Liver (tissue), 9 donors: ENCODE data around the gene TRIM46. TPM values are rescaled to one million over a fixed set of nuclear protein-coding genes. Genes with fewer than 3 reads are reported as not detected.

Source experiments
- DNase-seq: peaks from one replicate; pipeline ENCODE4 v3.0.0-alpha.2; 2017; ENCODE audit warnings: low spot score
- H3K27ac ChIP-seq, 2 donors: one replicate each; pipeline ENCODE4 v1.7.0; 2013; ENCODE audit warnings: inconsistent platforms in 2 of 2, low read length in 2 of 2, control low read depth in 1 of 2, low read depth in 1 of 2, mild to moderate bottlenecking in 1 of 2
- H3K27me3 ChIP-seq, 4 donors: one replicate each; pipeline versions ENCODE4 v1.6.1 to v1.7.0; 2013; ENCODE audit warnings: low read length in 3 of 4, inconsistent platforms in 1 of 4, mild to moderate bottlenecking in 1 of 4, moderate library complexity in 1 of 4; ENCODE audit not compliant: control insufficient read depth in 4 of 4, insufficient read depth in 4 of 4
- H3K36me3 ChIP-seq, 4 donors: one replicate each; pipeline versions ENCODE4 v1.6.1 to v1.7.0; 2013; ENCODE audit warnings: low read length in 3 of 4, mild to moderate bottlenecking in 3 of 4, low read depth in 1 of 4, moderate library complexity in 1 of 4; ENCODE audit not compliant: control insufficient read depth in 4 of 4, insufficient read depth in 3 of 4
- H3K4me1 ChIP-seq, 4 donors: one replicate each; pipeline versions ENCODE4 v1.6.1 to v1.7.0; 2013; ENCODE audit warnings: low read length in 3 of 4, mild to moderate bottlenecking in 3 of 4, moderate library complexity in 1 of 4; ENCODE audit not compliant: control insufficient read depth in 4 of 4, insufficient read depth in 4 of 4
- H3K4me3 ChIP-seq, 3 donors: one replicate each; pipeline versions ENCODE4 v1.6.1 to v1.7.0; 2013; ENCODE audit warnings: low read length in 3 of 3, control low read depth in 1 of 3, low read depth in 1 of 3, mild to moderate bottlenecking in 1 of 3
- H3K9ac ChIP-seq, 2 donors: one replicate each; pipeline ENCODE4 v1.7.0; 2013; ENCODE audit warnings: low read length in 2 of 2, mild to moderate bottlenecking in 2 of 2, moderate library complexity in 2 of 2, control low read depth in 1 of 2, low read depth in 1 of 2
- H3K9me3 ChIP-seq, 4 donors: one replicate each; pipeline versions ENCODE4 v1.6.1 to v1.7.0; 2013; ENCODE audit warnings: low read length in 3 of 4; ENCODE audit not compliant: control insufficient read depth in 4 of 4
- EGR1 ChIP-seq, 2 donors: IDR thresholded peaks; 2 replicates each; pipeline ENCODE4 v1.6.1; 2016 to 2018; ENCODE audit warnings: antibody characterized with exemption in 2 of 2, low read depth in 2 of 2
- FOXA1 ChIP-seq: IDR thresholded peaks from 2 replicates; pipeline ENCODE4 v1.6.1; 2016; ENCODE audit warnings: antibody characterized with exemption
- FOXA2 ChIP-seq: IDR thresholded peaks from 2 replicates; pipeline ENCODE4 v1.6.1; 2016; ENCODE audit warnings: antibody characterized with exemption
- GABPA ChIP-seq, 2 donors: IDR thresholded peaks in 1 of 2; conservative IDR thresholded peaks in 1 of 2; 2 replicates each; pipeline ENCODE4 v1.6.1; 2016; ENCODE audit warnings: antibody characterized with exemption in 2 of 2, mild to moderate bottlenecking in 1 of 2, moderate library complexity in 1 of 2
- HNF4A ChIP-seq, 2 donors: conservative IDR thresholded peaks; 2 replicates each; pipeline ENCODE4 v1.6.1; 2016; ENCODE audit warnings: antibody characterized with exemption in 2 of 2, mild to moderate bottlenecking in 2 of 2
- HNF4G ChIP-seq: IDR thresholded peaks from 2 replicates; pipeline ENCODE4 v1.6.1; 2016; ENCODE audit warnings: antibody characterized with exemption
- JUND ChIP-seq, 2 donors: IDR thresholded peaks; 2 replicates each; pipeline ENCODE4 v1.6.1; 2016; ENCODE audit warnings: antibody characterized with exemption in 2 of 2
- NR2F2 ChIP-seq: IDR thresholded peaks from 2 replicates; pipeline ENCODE4 v1.6.1; 2016; ENCODE audit warnings: antibody characterized with exemption
- RAD21 ChIP-seq, 2 donors: IDR thresholded peaks; 2 replicates each; pipeline ENCODE4 v1.6.1; 2016; ENCODE audit warnings: antibody characterized with exemption in 2 of 2, mild to moderate bottlenecking in 2 of 2
- REST ChIP-seq: IDR thresholded peaks from 2 replicates; pipeline ENCODE4 v1.6.1; 2016; ENCODE audit warnings: antibody characterized with exemption, mild to moderate bottlenecking
- RXRA ChIP-seq, 2 donors: IDR thresholded peaks; 2 replicates each; pipeline ENCODE4 v1.6.1; 2017 to 2018; ENCODE audit warnings: antibody characterized with exemption in 2 of 2, mild to moderate bottlenecking in 1 of 2
- SP1 ChIP-seq: IDR thresholded peaks from 2 replicates; pipeline ENCODE4 v1.6.1; 2018; ENCODE audit warnings: antibody characterized with exemption, mild to moderate bottlenecking
- TAF1 ChIP-seq: conservative IDR thresholded peaks from 2 replicates; pipeline ENCODE4 v1.6.1; 2016; ENCODE audit warnings: antibody characterized with exemption, mild to moderate bottlenecking
- YY1 ChIP-seq: IDR thresholded peaks from 2 replicates; pipeline ENCODE4 v1.6.1; 2016; ENCODE audit warnings: antibody characterized with exemption, mild to moderate bottlenecking
- ZBTB33 ChIP-seq: IDR thresholded peaks from 2 replicates; pipeline ENCODE4 v1.6.1; 2016; ENCODE audit warnings: antibody characterized with exemption
- WGBS: extraction: QIAGEN DNeasy Blood & Tissue Kit; methylation state at CpG from one replicate; pipeline ENCODE4 v1.1.7; 2013; 5-methylcytosine and 5-hydroxymethylcytosine counted together
- polyA plus RNA-seq, 2 donors: library from polyadenylated mRNA; stranded (reverse) in 1 of 2; unstranded in 1 of 2; fragments of 200-250 nt in 1 of 2; fragments of >200 nt in 1 of 2; fragmentation: Nextera tagmentation in 1 of 2; extraction: Ambion mirVana in 1 of 2; gene quantifications; one replicate each; pipeline versions ENCODE4 v1.2.1 to v1.2.3, GENCODE V29; 2013 to 2015
- total RNA-seq, 2 donors: library from RNA; depleted of rRNA; stranded (reverse); fragments of >200 nt; gene quantifications; one replicate each; pipeline ENCODE4 v1.2.3, GENCODE V29; 2014
- TF ChIP-seq, protein P1 (sequence below): fragments of 150-350 bp; IDR thresholded peaks from 2 replicates; pipeline ENCODE4 v1.5.1; 2017; ENCODE audit warnings: improper control_type of control experiment, low read depth, low read length; ENCODE audit not compliant: missing input control
- TF ChIP-seq, protein P2 (sequence below): IDR thresholded peaks from 2 replicates; pipeline ENCODE4 v1.6.1; 2016; ENCODE audit warnings: antibody characterized with exemption
- TF ChIP-seq, protein P3 (sequence below): IDR thresholded peaks from 2 replicates; pipeline ENCODE4 v1.6.1; 2016; ENCODE audit warnings: antibody characterized with exemption
- donor health status: healthy.
- donor health status: healthy.
- donor health status: healthy.
- donor health status: healthy.
- donor health status: healthy.

TRIM46 gene
- total and polyA plus RNA-seq, 4 donors: 0.07 to 0.17 (median 0.13) TPM

DNA sequence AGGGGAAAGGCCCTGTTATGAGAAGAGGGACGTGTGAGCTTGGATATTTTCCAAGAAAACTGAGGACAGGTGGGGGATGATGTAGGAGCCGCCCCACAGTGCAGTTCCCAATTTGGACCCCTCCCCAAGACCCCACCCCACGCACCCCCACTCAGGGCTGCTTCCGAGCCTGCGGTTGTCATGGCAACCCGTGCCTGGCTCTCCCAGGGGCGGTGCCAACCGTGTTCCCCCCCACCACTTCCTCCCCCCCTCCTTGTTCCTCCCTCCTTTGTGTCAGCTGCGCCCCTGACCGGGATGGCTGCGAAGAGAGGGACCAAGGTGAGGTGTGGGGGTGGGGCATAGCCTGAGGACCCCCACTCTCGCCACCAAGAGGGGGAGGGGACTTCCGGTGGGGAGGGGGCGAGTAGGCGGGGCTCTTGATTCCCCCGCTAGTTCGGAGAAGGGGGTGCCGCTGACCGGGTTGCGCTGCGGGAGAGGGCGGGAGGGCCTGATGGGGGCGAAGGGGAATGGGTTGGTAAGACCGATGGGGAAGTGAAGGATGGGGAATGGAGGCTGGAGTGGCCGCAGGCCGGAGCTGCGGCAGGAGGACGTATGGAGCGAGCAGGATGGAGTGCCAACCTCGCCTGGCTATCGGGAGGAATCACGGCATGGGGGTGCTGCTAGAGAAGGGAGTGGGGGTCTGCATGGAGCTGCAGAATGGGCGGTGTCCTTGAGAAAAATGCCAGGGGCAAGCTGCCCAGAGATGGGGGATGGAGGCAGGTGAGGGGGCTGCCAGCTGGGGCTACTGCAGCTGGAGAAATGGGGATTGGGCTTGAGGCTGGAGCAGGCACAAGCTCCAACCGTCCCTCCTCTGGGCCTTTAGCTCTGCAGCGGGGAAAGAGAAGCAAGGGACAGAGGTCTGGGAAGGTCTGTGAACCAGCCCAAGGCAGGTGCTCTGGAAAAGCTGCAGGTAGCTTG is 953 bp downstream of the TRIM46 start:
- TF ChIP-seq RXRA (IDR thresholded peaks at IDR 0.05) (no peak), SP1 (no peak), YY1 (no peak), NR2F2 (no peak), FOXA1 (no peak), EGR1 (IDR thresholded peaks at IDR 0.05; ENCODE audit: low read depth in 2 of 2) (no peak), TAF1 (no peak), HNF4G (no peak), FOXA2 (no peak), GABPA (IDR thresholded peaks at IDR 0.05 in 1 of 2, conservative IDR thresholded peaks at IDR 0.05 in 1 of 2) (no peak), RAD21 (IDR thresholded peaks at IDR 0.05) (no peak), REST (no peak), ZBTB33 (no peak), HNF4A (conservative IDR thresholded peaks at IDR 0.05) (no peak), JUND (IDR thresholded peaks at IDR 0.05) (no peak)
- TF ChIP-seq, protein P1, sequence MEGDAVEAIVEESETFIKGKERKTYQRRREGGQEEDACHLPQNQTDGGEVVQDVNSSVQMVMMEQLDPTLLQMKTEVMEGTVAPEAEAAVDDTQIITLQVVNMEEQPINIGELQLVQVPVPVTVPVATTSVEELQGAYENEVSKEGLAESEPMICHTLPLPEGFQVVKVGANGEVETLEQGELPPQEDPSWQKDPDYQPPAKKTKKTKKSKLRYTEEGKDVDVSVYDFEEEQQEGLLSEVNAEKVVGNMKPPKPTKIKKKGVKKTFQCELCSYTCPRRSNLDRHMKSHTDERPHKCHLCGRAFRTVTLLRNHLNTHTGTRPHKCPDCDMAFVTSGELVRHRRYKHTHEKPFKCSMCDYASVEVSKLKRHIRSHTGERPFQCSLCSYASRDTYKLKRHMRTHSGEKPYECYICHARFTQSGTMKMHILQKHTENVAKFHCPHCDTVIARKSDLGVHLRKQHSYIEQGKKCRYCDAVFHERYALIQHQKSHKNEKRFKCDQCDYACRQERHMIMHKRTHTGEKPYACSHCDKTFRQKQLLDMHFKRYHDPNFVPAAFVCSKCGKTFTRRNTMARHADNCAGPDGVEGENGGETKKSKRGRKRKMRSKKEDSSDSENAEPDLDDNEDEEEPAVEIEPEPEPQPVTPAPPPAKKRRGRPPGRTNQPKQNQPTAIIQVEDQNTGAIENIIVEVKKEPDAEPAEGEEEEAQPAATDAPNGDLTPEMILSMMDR: no peak
- TF ChIP-seq, protein P2, sequence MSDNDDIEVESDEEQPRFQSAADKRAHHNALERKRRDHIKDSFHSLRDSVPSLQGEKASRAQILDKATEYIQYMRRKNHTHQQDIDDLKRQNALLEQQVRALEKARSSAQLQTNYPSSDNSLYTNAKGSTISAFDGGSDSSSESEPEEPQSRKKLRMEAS: no peak
- TF ChIP-seq, protein P3, sequence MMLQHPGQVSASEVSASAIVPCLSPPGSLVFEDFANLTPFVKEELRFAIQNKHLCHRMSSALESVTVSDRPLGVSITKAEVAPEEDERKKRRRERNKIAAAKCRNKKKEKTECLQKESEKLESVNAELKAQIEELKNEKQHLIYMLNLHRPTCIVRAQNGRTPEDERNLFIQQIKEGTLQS: no peak
- no peaks in the 10 kb centered on the region for H3K9me3 ChIP-seq
- peaks cover 0 to 3% (median 1%) of the 10 kb centered on the region in 4 donors for H3K36me3 ChIP-seq
- H3K27me3 ChIP-seq: peaks cover 0 to 3% (median 0%) of the 10 kb centered on the region in 4 donors
- no peak overlapping the region for H3K27ac ChIP-seq
- WGBS: 20% methylated on average over 35 of the region's 35 CpGs
- H3K4me3 ChIP-seq: no peak overlapping the region
- H3K9ac ChIP-seq: no peak overlapping the region
- H3K4me1 ChIP-seq: peaks cover 0 to 10% (median 7%) of the 10 kb centered on the region in 4 donors
- DNase-seq: peak; percentile 32
